Middle frontal gyrus (tissue), 1 donor: ENCODE results near the gene GLA.
A peak's percentile ranks its signal among the peaks of the same experiment; 100 is the strongest.

Experiments used
- DNase-seq: peaks from one replicate; pipeline ENCODE4 v3.0.0-alpha.2; 2015; ENCODE audit warnings: low spot score; ENCODE audit errors: extremely low spot score

Gene GLA

DNA sequence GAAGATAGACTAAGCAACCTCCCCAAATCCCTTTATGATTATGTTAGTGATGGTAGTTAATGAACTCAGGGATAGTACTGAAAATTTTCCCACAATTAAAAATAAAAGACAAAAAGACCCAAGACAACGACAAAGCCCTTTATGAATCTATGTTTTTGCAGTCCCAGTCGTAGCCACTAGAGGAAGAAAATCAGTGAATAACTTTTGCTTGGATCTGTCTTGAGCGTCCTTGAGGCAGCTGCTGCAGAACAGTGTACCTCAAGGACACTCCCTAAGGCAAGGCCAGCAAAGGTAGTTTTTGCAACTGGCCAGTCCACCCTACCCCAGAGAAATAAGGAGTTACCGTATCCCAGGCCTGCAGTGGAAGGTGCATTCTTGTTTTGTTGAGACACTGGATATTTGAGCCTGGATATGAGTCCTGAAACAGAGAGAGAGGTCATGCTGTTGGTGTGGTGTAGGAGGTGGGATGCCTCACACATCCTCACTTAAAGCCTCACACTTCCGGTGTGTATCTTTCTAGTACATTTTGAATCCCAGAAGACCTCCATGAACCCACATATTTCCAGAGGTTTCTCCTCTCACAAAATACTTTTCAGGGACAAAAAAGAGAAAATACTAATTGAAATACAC is 50.4 kb downstream of the GLA start:
- DNase-seq: no peak

- no peak for DNase-seq
Measured at GRCh38 chrX:101349193-101349562, 58.5 kb downstream of the GLA start.

GRCh38 chrX:101348452-101349192 is 59.1 kb downstream of the GLA start, which contains the start of gene TIMM8A:
Gene TIMM8A, minus strand, starts transcription at chrX:101348742. Its CDS starts 78 bp downstream, at chrX:101348664.
- DNase-seq: peak; percentile 12

DNA sequence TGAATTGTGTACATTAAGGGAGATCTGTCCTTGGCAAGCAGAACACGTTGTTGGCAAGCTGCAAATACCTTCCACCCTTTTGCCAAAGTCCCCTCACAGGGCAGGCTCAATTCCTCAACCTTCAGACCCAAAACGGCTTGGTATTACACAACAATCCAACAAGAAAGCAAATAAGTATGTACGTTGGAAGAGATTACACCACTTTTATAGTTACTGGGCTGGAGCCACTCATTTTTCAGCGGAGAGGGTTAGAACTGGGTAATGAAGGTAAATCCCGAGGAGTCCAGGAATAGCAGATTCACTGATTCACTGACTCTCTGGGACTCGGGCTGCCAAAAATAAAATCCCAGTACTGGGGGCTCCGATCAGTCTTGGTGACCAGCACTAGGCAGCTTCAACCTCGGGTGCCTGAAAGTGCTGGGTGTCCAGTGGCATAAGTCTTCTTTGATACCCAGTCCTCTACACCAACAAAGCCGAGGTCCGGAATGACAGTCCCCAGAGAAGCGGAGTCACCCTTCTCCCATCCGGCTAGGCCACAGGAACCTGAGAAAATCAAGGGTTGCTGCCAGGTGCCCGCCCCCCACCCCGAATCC is 59.8 kb downstream of the GLA start:
- no peak for DNase-seq
